ENCODE results near the gene MYOG. TPM values are rescaled to one million over a fixed set of nuclear protein-coding genes. Genes with fewer than 3 reads are reported as not detected.

MYOG gene
- total and polyA plus RNA-seq, 2 of the 4 experiments (the other 2 are of a cell fraction) = not detected

DNA sequence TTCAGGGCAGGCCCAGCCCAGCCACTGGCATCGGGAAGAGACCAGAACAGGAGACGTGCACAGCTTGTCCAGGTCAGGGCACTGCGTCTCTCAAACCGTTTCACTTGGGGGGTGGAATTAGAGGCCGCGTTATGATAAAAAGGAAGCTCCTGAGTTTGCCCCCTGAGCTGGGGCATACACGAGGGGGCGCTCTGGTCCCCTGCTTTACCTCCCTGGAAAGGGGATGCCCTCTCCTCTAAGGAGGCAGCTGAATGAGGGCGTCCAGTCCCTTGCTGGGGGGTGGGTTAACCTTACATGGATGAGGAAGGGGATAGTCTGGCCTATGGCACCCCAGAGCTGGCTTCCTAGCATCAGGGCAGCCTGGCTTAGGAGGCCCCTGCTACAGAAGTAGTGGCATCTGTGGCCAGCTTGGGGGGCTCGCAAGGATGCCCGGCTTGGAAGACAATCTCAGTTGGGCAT, 2.3 kb downstream of the MYOG start:
- TF ChIP-seq CHD1 (IDR thresholded peaks at IDR 0.05; ENCODE audit: low read depth, low read length) = no peak
- TF ChIP-seq MAZ (IDR thresholded peaks at IDR 0.05; ENCODE audit: borderline replicate concordance, low read depth, low read length) = no peak
- no peak for TF ChIP-seq NFE2L2 (IDR thresholded peaks at IDR 0.05; ENCODE audit: low read depth, low read length)
- no peak for TF ChIP-seq CEBPB (IDR thresholded peaks at IDR 0.05; ENCODE audit: low read depth, low read length)
- TF ChIP-seq MAFK (IDR thresholded peaks at IDR 0.05; ENCODE audit: low read depth, low read length) = no peak
- no peak for TF ChIP-seq RCOR1 (IDR thresholded peaks at IDR 0.05; ENCODE audit: insufficient replicate concordance, low read length)
- no peak for TF ChIP-seq BHLHE40 (IDR thresholded peaks at IDR 0.05; ENCODE audit: low read depth, low read length)
- no peak for TF ChIP-seq MXI1 (IDR thresholded peaks at IDR 0.05; ENCODE audit: borderline replicate concordance, low read depth, low read length)
- TF ChIP-seq, protein P1, sequence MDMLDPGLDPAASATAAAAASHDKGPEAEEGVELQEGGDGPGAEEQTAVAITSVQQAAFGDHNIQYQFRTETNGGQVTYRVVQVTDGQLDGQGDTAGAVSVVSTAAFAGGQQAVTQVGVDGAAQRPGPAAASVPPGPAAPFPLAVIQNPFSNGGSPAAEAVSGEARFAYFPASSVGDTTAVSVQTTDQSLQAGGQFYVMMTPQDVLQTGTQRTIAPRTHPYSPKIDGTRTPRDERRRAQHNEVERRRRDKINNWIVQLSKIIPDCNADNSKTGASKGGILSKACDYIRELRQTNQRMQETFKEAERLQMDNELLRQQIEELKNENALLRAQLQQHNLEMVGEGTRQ (IDR thresholded peaks at IDR 0.05; ENCODE audit: low read depth, low read length) = no peak
- no peak for TF ChIP-seq FOS (IDR thresholded peaks at IDR 0.05; ENCODE audit: low read depth, low read length)
- no peak for TF ChIP-seq SMC3 (IDR thresholded peaks at IDR 0.05; ENCODE audit: low read depth, low read length)
- TF ChIP-seq POLR2A (IDR thresholded peaks at IDR 0.05; ENCODE audit: low read depth, low read length) = no peak
- TF ChIP-seq, protein P2, sequence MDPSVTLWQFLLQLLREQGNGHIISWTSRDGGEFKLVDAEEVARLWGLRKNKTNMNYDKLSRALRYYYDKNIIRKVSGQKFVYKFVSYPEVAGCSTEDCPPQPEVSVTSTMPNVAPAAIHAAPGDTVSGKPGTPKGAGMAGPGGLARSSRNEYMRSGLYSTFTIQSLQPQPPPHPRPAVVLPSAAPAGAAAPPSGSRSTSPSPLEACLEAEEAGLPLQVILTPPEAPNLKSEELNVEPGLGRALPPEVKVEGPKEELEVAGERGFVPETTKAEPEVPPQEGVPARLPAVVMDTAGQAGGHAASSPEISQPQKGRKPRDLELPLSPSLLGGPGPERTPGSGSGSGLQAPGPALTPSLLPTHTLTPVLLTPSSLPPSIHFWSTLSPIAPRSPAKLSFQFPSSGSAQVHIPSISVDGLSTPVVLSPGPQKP (IDR thresholded peaks at IDR 0.05; ENCODE audit: borderline replicate concordance, low read depth, low read length) = no peak
- TF ChIP-seq RAD21 (IDR thresholded peaks at IDR 0.05; ENCODE audit: low read length) = no peak
- TF ChIP-seq, protein P3, sequence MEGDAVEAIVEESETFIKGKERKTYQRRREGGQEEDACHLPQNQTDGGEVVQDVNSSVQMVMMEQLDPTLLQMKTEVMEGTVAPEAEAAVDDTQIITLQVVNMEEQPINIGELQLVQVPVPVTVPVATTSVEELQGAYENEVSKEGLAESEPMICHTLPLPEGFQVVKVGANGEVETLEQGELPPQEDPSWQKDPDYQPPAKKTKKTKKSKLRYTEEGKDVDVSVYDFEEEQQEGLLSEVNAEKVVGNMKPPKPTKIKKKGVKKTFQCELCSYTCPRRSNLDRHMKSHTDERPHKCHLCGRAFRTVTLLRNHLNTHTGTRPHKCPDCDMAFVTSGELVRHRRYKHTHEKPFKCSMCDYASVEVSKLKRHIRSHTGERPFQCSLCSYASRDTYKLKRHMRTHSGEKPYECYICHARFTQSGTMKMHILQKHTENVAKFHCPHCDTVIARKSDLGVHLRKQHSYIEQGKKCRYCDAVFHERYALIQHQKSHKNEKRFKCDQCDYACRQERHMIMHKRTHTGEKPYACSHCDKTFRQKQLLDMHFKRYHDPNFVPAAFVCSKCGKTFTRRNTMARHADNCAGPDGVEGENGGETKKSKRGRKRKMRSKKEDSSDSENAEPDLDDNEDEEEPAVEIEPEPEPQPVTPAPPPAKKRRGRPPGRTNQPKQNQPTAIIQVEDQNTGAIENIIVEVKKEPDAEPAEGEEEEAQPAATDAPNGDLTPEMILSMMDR (conservative IDR thresholded peaks at IDR 0.05; ENCODE audit: low read depth, low read length) = no peak
- no peak for TF ChIP-seq RFX5 (IDR thresholded peaks at IDR 0.05; ENCODE audit: low read depth, low read length)
- no peak overlapping the region for H4K8ac ChIP-seq (ENCODE audit: low read depth in 2 of 2, low read length in 2 of 2)
- no peak overlapping the region for H4K91ac ChIP-seq (ENCODE audit: insufficient read depth, low read depth, low read length)
- no peak overlapping the region for H2BK15ac ChIP-seq (ENCODE audit: low read depth, low read length)
- in situ Hi-C loops (cut with MboI; ENCODE audit: low sequenced_read_pairs) (no loop called here), intact Hi-C loops (cut with micrococcal nuclease) (no loop called here), dilution Hi-C loops (cut with HindIII; ENCODE audit: low sequenced_read_pairs, unreplicated experiment) (no loop called here)
- no peak overlapping the region for H3K27ac ChIP-seq (ENCODE audit: insufficient read depth, low read length)
- H2BK5ac ChIP-seq (ENCODE audit: low read depth, low read length, poor library complexity, severe bottlenecking) = no peak overlapping the region
- no peaks in the 10 kb centered on the region; the same call in 1 of the 2 replicates for H3K36me3 ChIP-seq (ENCODE audit: control insufficient read depth, insufficient read depth, low read length)
- H3K23ac ChIP-seq (ENCODE audit: low read depth, low read length) = no peak overlapping the region
- H2AFZ ChIP-seq (replicated peaks; ENCODE audit: low read length, poor library complexity) = no peak overlapping the region
- H3K79me1 ChIP-seq (ENCODE audit: low read depth in 1 of 2, low read length in 2 of 2) = no peaks in the 10 kb centered on the region
- no peak overlapping the region for H3K4ac ChIP-seq (ENCODE audit: low read depth, low read length)
- ATAC-seq (ENCODE audit: low read depth) = no peak
- no peak overlapping the region for H3K9ac ChIP-seq (ENCODE audit: low read depth, low read length)
- H4K20me1 ChIP-seq (ENCODE audit: insufficient read depth, low read length) = no peaks in the 10 kb centered on the region
- no peak overlapping the region for H2AK5ac ChIP-seq (ENCODE audit: low read depth, low read length)
- no peaks in the 10 kb centered on the region for H3K9me1 ChIP-seq (ENCODE audit: insufficient read depth, low read length)
- H2BK20ac ChIP-seq (ENCODE audit: low read depth, low read length) = no peak overlapping the region
- no peak overlapping the region for H3K4me2 ChIP-seq (ENCODE audit: low read depth, low read length)
- no peak overlapping the region for H2AK9ac ChIP-seq (replicated peaks; ENCODE audit: low read depth, low read length, poor library complexity)
- H3K4me3 ChIP-seq (ENCODE audit: insufficient read depth, low read depth, low read length) = no peak overlapping the region
- WGBS, 2 experiments (ENCODE audit: extremely low coverage in 2 of 2, insufficient read length in 1 of 2) = 100% methylated on average over 2 of the region's 11 CpGs; no CpG with 5 or more reads in 1 of the 2 experiments
- no peak overlapping the region for H3K14ac ChIP-seq (replicated peaks; ENCODE audit: low read depth, low read length)
- no TSS peak for BruUV-seq (replicated peaks)
- no peak overlapping the region for H3K56ac ChIP-seq (ENCODE audit: extremely low read depth, insufficient read depth, low read length)
- DNase-seq = no peak
- POLR2A ChIA-PET (ENCODE audit: unreplicated experiment) = no interaction called here
- no peak overlapping the region for H4K5ac ChIP-seq (ENCODE audit: low read depth, low read length)
- H3K9me3 ChIP-seq (ENCODE audit: control insufficient read depth, insufficient read depth, low read length) = no peaks in the 10 kb centered on the region
- no peak overlapping the region for H3K18ac ChIP-seq (ENCODE audit: low read depth, low read length)
- no peaks in the 10 kb centered on the region for H3K4me1 ChIP-seq (ENCODE audit: control insufficient read depth, insufficient read depth, low read length)
- peaks cover 55% of the 10 kb centered on the region for H3K27me3 ChIP-seq (ENCODE audit: control insufficient read depth, insufficient read depth, low read length)
- no peak overlapping the region for H2BK120ac ChIP-seq (ENCODE audit: low read depth, low read length)
- CTCF ChIA-PET = interaction anchor here (0.6 kb wide), 1 partner anchor 71 kb away, joined by 4 read pairs; no protein-coding TSS in a partner anchor

Data from IMR-90 (cell line).